ENCODE measurements around the gene ASB10.

GRCh38 chr7:151208253-151208862 is 21.3 kb upstream of the ASB10 start:
- no peak for TF ChIP-seq CTCF (IDR thresholded peaks at IDR 0.05)
- TF ChIP-seq POLR2A (IDR thresholded peaks at IDR 0.05), result no peak

Data from esophagus squamous epithelium (tissue), 4 donors.